Left renal cortex interstitium (tissue), 4 donors: ENCODE results near the gene NCOR1. TPM values are rescaled to one million over a fixed set of nuclear protein-coding genes. Genes with fewer than 3 reads are reported as not detected.
A peak's percentile ranks its signal among the peaks of the same experiment; 100 is the strongest.

ENCODE experiments used
- DNase-seq, 4 donors: peaks; one replicate each; pipeline ENCODE4 v3.0.0-alpha.2; 2013; ENCODE audit warnings: low read depth in 4 of 4, low spot score in 2 of 4, missing footprints in 1 of 4
- polyA plus RNA-seq, 4 donors: library from polyadenylated mRNA; unstranded; fragments of 120-200 nt; gene quantifications; one replicate each; pipeline ENCODE4 v1.2.1, GENCODE V29; 2013; ENCODE audit not compliant: insufficient read length in 4 of 4

Gene NCOR1
- polyA plus RNA-seq, 4 donors = 90.0 to 115 (median 103) TPM

- DNase-seq = no peak
These were observed 174.6 kb downstream of the NCOR1 start for GRCh38 chr17:16040710-16041251.

GRCh38 chr17:16037636-16038035, 177.7 kb downstream of the NCOR1 start:
- no peak for DNase-seq

- no peak for DNase-seq
These were observed 179.1 kb downstream of the NCOR1 start for GRCh38 chr17:16036261-16036660.

GRCh38 chr17:16033729-16034349, 181.5 kb downstream of the NCOR1 start:
- DNase-seq = no peak

GRCh38 chr17:16027708-16028584, 187.4 kb downstream of the NCOR1 start:
- DNase-seq = no peak

- no peak for DNase-seq
These were observed 188.4 kb downstream of the NCOR1 start for GRCh38 chr17:16026895-16027294.

- DNase-seq = no peak
These were observed 190.1 kb downstream of the NCOR1 start for GRCh38 chr17:16025202-16025601.

- no peak for DNase-seq
These were observed 191.5 kb downstream of the NCOR1 start for GRCh38 chr17:16023881-16024280.

GRCh38 chr17:16019347-16019746, 196.0 kb downstream of the NCOR1 start:
- no peak for DNase-seq

GRCh38 chr17:16013943-16014407, 201.4 kb downstream of the NCOR1 start:
- DNase-seq = no peak

GRCh38 chr17:16007439-16007838, 207.9 kb downstream of the NCOR1 start:
- DNase-seq = no peak

- no peak for DNase-seq
These were observed 209.7 kb downstream of the NCOR1 start for GRCh38 chr17:16005636-16006035.

- no peak for DNase-seq
These were observed 211.5 kb downstream of the NCOR1 start for GRCh38 chr17:16003841-16004240.

GRCh38 chr17:16002708-16003260, 212.6 kb downstream of the NCOR1 start:
- DNase-seq = no peak

- no peak for DNase-seq
These were observed 214.0 kb downstream of the NCOR1 start for GRCh38 chr17:16001226-16001897.

GRCh38 chr17:15999974-16000827, 215.1 kb downstream of the NCOR1 start:
- peak in 3 of 4 donors; percentile 17 to 42 (median 31) for DNase-seq

- DNase-seq = peak; percentile 87 to 92 (median 90)
These were observed 216.0 kb downstream of the NCOR1 start, which contains the start of the genes TTC19 and ZSWIM7 for GRCh38 chr17:15999141-15999973. Gene TTC19 (plus strand): TSS chr17:15999824. CDS start chr17:15999849, 25 bp downstream. Gene ZSWIM7 (minus strand): TSS chr17:15999704. CDS start chr17:15999594, 110 bp downstream.

GRCh38 chr17:15998031-15998562, 217.2 kb downstream of the NCOR1 start:
- no peak for DNase-seq
